HG03575 (cell line): ENCODE data around the gene ITPK1.
"Not testable (repeated sequence)": the region's sequence is repeated elsewhere in the genome, so short reads cannot be mapped to it uniquely, and the experiment has no call there.

Experiments
- ATAC-seq: cut with Tn5 transposase; IDR thresholded peaks from one replicate; pipeline ENCODE4 v1.9.1; 2021; ENCODE audit not compliant: unreplicated experiment, insufficient number of reproducible peaks, low FRiP score; ENCODE audit errors: extremely low read depth

Gene ITPK1

GRCh38 chr14:93068711-93069110, 47.0 kb downstream of the ITPK1 start:
- no peak for ATAC-seq

GRCh38 chr14:93067088-93067487, 48.6 kb downstream of the ITPK1 start:
- ATAC-seq: no peak

GRCh38 chr14:93065272-93065730, 50.4 kb downstream of the ITPK1 start:
- ATAC-seq: no peak

- ATAC-seq: no peak
These were observed 51.1 kb downstream of the ITPK1 start for GRCh38 chr14:93064411-93065271.

GRCh38 chr14:93063393-93063792, 52.3 kb downstream of the ITPK1 start:
- no peak for ATAC-seq

GRCh38 chr14:93062890-93063289, 52.8 kb downstream of the ITPK1 start:
- no peak for ATAC-seq

- not testable (repeated sequence) for ATAC-seq
These were observed 53.7 kb downstream of the ITPK1 start for GRCh38 chr14:93062013-93062412.

- no peak for ATAC-seq
These were observed 54.2 kb downstream of the ITPK1 start for GRCh38 chr14:93061380-93062012.

GRCh38 chr14:93060841-93061240, 54.9 kb downstream of the ITPK1 start:
- no peak for ATAC-seq

GRCh38 chr14:93059917-93060545, 55.7 kb downstream of the ITPK1 start:
- ATAC-seq: no peak

- ATAC-seq: no peak
These were observed 56.5 kb downstream of the ITPK1 start for GRCh38 chr14:93059260-93059659.

- no peak for ATAC-seq
These were observed 58.0 kb downstream of the ITPK1 start for GRCh38 chr14:93057586-93058280.

GRCh38 chr14:93056840-93057585, 58.7 kb downstream of the ITPK1 start:
- ATAC-seq: no peak

GRCh38 chr14:93056166-93056839, 59.4 kb downstream of the ITPK1 start:
- no peak for ATAC-seq

- ATAC-seq: no peak
These were observed 60.0 kb downstream of the ITPK1 start for GRCh38 chr14:93055651-93056115.

GRCh38 chr14:93054876-93055275, 60.8 kb downstream of the ITPK1 start:
- ATAC-seq: no peak

- no peak for ATAC-seq
These were observed 61.7 kb downstream of the ITPK1 start for GRCh38 chr14:93054006-93054405.
